HepG2 (cell line): ENCODE measurements around the gene HNRNPUL1.
A peak's percentile ranks its signal among the peaks of the same experiment; 100 is the strongest.

Experiments used
- DNMT1 ChIP-seq: sonication (generic); formaldehyde crosslinking; IDR thresholded peaks from 2 replicates; pipeline ENCODE4 v1.5.1; 2020; ENCODE audit warnings: mild to moderate bottlenecking, missing genetic modification reagents
- EZH2 ChIP-seq: conservative IDR thresholded peaks from 2 replicates; pipeline ENCODE4 v1.6.1; 2012; ENCODE audit warnings: mild to moderate bottlenecking, low read depth, low read length, moderate library complexity
- FOXA1 ChIP-seq, 2 experiments: fragments of 450-650 bp in 1 of 2; sonication (generic) in 1 of 2; formaldehyde crosslinking in 1 of 2; IDR thresholded peaks; 2 replicates each; pipeline versions ENCODE4 v1.4.0 to v1.6.1; 2016 to 2020; ENCODE audit warnings: missing genetic modification reagents in 1 of 2
- RFX1 ChIP-seq: fragments of 450-650 bp; IDR thresholded peaks from 2 replicates; pipeline ENCODE4 v1.6.1; 2017
- SUZ12 ChIP-seq: fragments of 150-350 bp; IDR thresholded peaks from 2 replicates; pipeline ENCODE4 v1.6.1; 2014; ENCODE audit warnings: low read depth, low read length
- ZNF274 ChIP-seq: sonication (generic); formaldehyde crosslinking; IDR thresholded peaks from 2 replicates; pipeline ENCODE4 v1.5.1; 2020; ENCODE audit warnings: mild to moderate bottlenecking, missing genetic modification reagents
- ZNF382 ChIP-seq: sonication (generic); formaldehyde crosslinking; IDR thresholded peaks from 2 replicates; pipeline ENCODE4 v1.5.0; 2020; ENCODE audit warnings: missing genetic modification reagents, mild to moderate bottlenecking, borderline replicate concordance
- ZNF530 ChIP-seq: sonication (generic); formaldehyde crosslinking; IDR thresholded peaks from 2 replicates; pipeline ENCODE4 v1.5.0; 2020; ENCODE audit warnings: low read depth, mild to moderate bottlenecking, missing genetic modification reagents
- ZNF546 ChIP-seq: sonication (generic); formaldehyde crosslinking; conservative IDR thresholded peaks from 2 replicates; pipeline ENCODE4 v1.8.1; 2023; ENCODE audit warnings: mild to moderate bottlenecking, missing genetic modification reagents
- ZSCAN9 ChIP-seq: IDR thresholded peaks from 2 replicates; pipeline ENCODE4 v1.6.1; 2016; ENCODE audit warnings: borderline replicate concordance
- TF ChIP-seq, protein P1 (sequence below): sonication (generic); formaldehyde crosslinking; IDR thresholded peaks from 2 replicates; pipeline ENCODE4 v1.5.0; 2020; ENCODE audit warnings: mild to moderate bottlenecking, missing genetic modification reagents, moderate library complexity
- TF ChIP-seq, protein P2 (sequence below), 2 experiments: sonication (generic) in 1 of 2; formaldehyde crosslinking in 1 of 2; IDR thresholded peaks; 2 replicates each; pipeline versions ENCODE4 v1.6.1 to v1.9.0; 2014 to 2022; ENCODE audit warnings: antibody characterized with exemption in 1 of 2, borderline replicate concordance in 1 of 2, inconsistent platforms in 1 of 2, low read depth in 1 of 2, missing genetic modification reagents in 1 of 2
- TF ChIP-seq, protein P3 (sequence below): sonication (generic); formaldehyde crosslinking; IDR thresholded peaks from 2 replicates; pipeline ENCODE4 v1.4.0; 2020; ENCODE audit warnings: mild to moderate bottlenecking, missing genetic modification reagents

DNA sequence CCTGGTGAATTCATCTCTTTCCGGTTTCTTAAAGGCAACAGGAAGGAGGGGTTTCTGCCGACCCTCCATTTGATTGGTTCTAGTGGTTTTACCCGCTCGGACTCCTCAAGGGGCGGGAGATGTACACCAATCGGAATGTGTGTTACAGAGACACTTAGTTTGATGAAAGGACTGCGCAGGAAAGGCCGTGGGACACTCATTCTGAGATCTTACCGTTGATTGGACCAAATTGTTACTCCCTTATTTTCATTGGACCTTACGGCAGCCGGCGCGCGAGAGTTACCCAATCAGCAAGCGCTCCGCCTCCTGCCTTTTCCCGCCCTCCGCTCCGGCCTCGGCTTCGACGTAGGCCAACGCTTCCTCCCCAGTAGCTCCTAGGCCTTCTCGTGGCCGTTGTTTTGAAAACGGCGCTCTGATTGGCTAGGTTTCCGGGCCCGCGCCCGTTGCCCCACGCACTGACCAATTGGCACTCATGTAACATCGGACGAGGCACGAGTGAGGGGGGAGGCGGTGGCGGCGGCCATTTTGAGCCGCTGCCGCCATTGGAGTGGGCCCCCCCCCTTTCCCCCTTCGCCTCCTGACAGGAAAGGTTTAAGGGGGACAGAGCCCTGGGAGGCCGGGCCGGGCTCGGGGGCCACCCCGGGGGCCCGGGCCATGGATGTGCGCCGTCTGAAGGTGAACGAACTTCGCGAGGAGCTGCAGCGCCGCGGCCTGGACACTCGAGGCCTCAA lies at the start of gene HNRNPUL1:
- TF ChIP-seq ZNF530 (CRISPR knock-in tag): no peak
- TF ChIP-seq EZH2: no peak
- TF ChIP-seq ZNF382: no peak
- peak; percentile 76; the same call in 1 of the 2 replicates for TF ChIP-seq ZNF274 (CRISPR knock-in tag)
- no peak for TF ChIP-seq RFX1
- TF ChIP-seq, protein P1, sequence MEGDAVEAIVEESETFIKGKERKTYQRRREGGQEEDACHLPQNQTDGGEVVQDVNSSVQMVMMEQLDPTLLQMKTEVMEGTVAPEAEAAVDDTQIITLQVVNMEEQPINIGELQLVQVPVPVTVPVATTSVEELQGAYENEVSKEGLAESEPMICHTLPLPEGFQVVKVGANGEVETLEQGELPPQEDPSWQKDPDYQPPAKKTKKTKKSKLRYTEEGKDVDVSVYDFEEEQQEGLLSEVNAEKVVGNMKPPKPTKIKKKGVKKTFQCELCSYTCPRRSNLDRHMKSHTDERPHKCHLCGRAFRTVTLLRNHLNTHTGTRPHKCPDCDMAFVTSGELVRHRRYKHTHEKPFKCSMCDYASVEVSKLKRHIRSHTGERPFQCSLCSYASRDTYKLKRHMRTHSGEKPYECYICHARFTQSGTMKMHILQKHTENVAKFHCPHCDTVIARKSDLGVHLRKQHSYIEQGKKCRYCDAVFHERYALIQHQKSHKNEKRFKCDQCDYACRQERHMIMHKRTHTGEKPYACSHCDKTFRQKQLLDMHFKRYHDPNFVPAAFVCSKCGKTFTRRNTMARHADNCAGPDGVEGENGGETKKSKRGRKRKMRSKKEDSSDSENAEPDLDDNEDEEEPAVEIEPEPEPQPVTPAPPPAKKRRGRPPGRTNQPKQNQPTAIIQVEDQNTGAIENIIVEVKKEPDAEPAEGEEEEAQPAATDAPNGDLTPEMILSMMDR (CRISPR knock-in tag): peak; percentile 20; the same call in 1 of the 2 replicates
- TF ChIP-seq, protein P2, sequence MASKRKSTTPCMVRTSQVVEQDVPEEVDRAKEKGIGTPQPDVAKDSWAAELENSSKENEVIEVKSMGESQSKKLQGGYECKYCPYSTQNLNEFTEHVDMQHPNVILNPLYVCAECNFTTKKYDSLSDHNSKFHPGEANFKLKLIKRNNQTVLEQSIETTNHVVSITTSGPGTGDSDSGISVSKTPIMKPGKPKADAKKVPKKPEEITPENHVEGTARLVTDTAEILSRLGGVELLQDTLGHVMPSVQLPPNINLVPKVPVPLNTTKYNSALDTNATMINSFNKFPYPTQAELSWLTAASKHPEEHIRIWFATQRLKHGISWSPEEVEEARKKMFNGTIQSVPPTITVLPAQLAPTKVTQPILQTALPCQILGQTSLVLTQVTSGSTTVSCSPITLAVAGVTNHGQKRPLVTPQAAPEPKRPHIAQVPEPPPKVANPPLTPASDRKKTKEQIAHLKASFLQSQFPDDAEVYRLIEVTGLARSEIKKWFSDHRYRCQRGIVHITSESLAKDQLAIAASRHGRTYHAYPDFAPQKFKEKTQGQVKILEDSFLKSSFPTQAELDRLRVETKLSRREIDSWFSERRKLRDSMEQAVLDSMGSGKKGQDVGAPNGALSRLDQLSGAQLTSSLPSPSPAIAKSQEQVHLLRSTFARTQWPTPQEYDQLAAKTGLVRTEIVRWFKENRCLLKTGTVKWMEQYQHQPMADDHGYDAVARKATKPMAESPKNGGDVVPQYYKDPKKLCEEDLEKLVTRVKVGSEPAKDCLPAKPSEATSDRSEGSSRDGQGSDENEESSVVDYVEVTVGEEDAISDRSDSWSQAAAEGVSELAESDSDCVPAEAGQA (IDR thresholded peaks at IDR 0.05; ENCODE audit: low read depth): peak; percentile 99
- TF ChIP-seq, protein P2 (CRISPR knock-in tag; IDR thresholded peaks at IDR 0.05; ENCODE audit: borderline replicate concordance): no peak
- TF ChIP-seq ZSCAN9 (CRISPR knock-in tag): peak; percentile 51
- TF ChIP-seq ZNF546: no peak; the same call in 1 of the 2 replicates
- TF ChIP-seq DNMT1 (CRISPR knock-in tag): no peak
- TF ChIP-seq FOXA1 (IDR thresholded peaks at IDR 0.05): no peak
- peak; percentile 33; the same call in 1 of the 2 replicates for TF ChIP-seq FOXA1 (CRISPR knock-in tag; IDR thresholded peaks at IDR 0.05)
- TF ChIP-seq, protein P3, sequence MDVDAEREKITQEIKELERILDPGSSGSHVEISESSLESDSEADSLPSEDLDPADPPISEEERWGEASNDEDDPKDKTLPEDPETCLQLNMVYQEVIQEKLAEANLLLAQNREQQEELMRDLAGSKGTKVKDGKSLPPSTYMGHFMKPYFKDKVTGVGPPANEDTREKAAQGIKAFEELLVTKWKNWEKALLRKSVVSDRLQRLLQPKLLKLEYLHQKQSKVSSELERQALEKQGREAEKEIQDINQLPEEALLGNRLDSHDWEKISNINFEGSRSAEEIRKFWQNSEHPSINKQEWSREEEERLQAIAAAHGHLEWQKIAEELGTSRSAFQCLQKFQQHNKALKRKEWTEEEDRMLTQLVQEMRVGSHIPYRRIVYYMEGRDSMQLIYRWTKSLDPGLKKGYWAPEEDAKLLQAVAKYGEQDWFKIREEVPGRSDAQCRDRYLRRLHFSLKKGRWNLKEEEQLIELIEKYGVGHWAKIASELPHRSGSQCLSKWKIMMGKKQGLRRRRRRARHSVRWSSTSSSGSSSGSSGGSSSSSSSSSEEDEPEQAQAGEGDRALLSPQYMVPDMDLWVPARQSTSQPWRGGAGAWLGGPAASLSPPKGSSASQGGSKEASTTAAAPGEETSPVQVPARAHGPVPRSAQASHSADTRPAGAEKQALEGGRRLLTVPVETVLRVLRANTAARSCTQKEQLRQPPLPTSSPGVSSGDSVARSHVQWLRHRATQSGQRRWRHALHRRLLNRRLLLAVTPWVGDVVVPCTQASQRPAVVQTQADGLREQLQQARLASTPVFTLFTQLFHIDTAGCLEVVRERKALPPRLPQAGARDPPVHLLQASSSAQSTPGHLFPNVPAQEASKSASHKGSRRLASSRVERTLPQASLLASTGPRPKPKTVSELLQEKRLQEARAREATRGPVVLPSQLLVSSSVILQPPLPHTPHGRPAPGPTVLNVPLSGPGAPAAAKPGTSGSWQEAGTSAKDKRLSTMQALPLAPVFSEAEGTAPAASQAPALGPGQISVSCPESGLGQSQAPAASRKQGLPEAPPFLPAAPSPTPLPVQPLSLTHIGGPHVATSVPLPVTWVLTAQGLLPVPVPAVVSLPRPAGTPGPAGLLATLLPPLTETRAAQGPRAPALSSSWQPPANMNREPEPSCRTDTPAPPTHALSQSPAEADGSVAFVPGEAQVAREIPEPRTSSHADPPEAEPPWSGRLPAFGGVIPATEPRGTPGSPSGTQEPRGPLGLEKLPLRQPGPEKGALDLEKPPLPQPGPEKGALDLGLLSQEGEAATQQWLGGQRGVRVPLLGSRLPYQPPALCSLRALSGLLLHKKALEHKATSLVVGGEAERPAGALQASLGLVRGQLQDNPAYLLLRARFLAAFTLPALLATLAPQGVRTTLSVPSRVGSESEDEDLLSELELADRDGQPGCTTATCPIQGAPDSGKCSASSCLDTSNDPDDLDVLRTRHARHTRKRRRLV (CRISPR knock-in tag): peak; percentile 64
- TF ChIP-seq SUZ12: no peak
